Ovary (tissue), 3 donors: ENCODE measurements around the gene ABCG1.

Source experiments
- POLR2A ChIP-seq: fragments of 450-650 bp; IDR thresholded peaks from one replicate; pipeline ENCODE4 v1.6.1; 2017; ENCODE audit warnings: antibody characterized with exemption, mild to moderate bottlenecking, moderate library complexity
- TF ChIP-seq, protein P1 (sequence below), 3 donors: fragments of 450-650 bp in 2 of 3; fragments of 200-600 bp in 1 of 3; IDR thresholded peaks; one replicate each; pipeline versions ENCODE4 v1.5.1 to v1.8.0; 2016 to 2022; ENCODE audit warnings: antibody characterized with exemption in 3 of 3, mild to moderate bottlenecking in 1 of 3
- donor health status: DM: no; HTN: no; CAD: no.

DNA sequence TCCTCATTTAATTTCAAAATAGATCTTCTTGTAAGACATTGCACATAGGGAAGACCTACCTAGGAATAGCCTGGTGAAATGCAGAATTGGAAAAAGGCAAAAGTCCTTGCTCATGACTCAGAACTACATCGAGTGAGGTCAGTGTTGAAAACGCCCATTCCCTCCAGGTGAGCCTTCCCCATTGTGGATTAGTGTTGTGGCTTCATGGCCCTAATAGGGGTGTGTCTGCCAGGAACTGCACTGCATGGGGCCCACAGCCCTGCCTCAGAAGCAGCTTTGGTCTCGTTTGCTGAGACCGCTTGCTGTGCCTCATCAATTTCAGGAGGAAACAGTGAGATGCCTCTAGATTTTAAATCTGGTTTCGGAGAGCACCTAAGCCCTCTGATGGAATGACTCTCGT, 79.3 kb downstream of the ABCG1 start:
- TF ChIP-seq, protein P1, sequence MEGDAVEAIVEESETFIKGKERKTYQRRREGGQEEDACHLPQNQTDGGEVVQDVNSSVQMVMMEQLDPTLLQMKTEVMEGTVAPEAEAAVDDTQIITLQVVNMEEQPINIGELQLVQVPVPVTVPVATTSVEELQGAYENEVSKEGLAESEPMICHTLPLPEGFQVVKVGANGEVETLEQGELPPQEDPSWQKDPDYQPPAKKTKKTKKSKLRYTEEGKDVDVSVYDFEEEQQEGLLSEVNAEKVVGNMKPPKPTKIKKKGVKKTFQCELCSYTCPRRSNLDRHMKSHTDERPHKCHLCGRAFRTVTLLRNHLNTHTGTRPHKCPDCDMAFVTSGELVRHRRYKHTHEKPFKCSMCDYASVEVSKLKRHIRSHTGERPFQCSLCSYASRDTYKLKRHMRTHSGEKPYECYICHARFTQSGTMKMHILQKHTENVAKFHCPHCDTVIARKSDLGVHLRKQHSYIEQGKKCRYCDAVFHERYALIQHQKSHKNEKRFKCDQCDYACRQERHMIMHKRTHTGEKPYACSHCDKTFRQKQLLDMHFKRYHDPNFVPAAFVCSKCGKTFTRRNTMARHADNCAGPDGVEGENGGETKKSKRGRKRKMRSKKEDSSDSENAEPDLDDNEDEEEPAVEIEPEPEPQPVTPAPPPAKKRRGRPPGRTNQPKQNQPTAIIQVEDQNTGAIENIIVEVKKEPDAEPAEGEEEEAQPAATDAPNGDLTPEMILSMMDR (IDR thresholded peaks at IDR 0.05): no peak
- TF ChIP-seq POLR2A: no peak
